Effector CD8-positive, alpha-beta T cell (primary cell): ENCODE measurements around the gene GALNTL6.

Experiments used
- DNase-seq: peaks from one replicate; lab custom pipeline; 2025; lab: John Stamatoyannopoulos, UW

Gene GALNTL6

DNA sequence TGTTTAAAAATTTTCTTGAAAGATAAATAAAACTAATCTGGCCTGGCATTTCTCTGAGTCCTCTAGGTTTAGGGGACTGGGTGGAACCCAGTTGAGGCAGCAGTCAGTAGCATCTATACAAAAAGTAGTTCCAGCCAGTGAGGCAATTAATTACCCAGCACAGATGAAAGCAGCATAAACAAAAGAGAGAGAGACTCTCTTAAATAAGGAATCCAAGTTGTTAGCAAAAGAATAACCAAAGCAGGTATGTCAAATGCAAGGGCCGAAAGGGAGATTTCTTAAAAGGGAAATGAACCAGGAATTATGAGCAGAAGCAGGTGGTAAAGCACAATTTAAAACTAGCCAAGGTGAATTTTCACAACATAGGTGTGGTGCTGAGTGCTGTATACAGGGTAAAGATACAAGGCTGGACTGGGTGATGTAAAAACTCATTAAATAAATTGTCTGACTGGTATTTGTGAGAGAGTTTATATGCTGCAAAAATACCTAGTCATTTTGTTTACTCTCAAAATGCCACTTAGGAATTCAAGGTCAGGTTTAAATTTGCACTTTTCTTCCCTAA, 1260.8 kb downstream of the GALNTL6 start:
- no peak for DNase-seq

DNA sequence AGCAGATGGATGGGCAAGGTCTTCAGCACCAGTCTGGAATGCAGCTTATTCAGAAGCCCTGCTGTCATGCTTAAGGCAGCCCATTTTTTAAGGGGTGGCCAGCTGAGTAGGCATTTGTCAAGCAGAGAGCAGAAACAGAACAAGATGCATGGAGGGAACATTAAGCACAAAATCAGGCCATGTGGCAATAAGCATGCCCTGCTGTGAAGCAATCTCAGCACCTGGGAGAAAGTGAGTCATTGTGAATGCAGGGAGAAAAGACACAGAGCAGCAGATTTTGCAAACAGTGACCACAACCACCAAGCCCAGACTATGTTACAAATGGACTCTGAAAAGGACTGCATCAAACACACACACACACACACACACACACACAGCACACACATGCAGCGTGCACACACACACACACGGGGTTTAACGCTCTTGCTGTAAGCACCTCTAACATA, 1261.3 kb downstream of the GALNTL6 start:
- no peak for DNase-seq

DNA sequence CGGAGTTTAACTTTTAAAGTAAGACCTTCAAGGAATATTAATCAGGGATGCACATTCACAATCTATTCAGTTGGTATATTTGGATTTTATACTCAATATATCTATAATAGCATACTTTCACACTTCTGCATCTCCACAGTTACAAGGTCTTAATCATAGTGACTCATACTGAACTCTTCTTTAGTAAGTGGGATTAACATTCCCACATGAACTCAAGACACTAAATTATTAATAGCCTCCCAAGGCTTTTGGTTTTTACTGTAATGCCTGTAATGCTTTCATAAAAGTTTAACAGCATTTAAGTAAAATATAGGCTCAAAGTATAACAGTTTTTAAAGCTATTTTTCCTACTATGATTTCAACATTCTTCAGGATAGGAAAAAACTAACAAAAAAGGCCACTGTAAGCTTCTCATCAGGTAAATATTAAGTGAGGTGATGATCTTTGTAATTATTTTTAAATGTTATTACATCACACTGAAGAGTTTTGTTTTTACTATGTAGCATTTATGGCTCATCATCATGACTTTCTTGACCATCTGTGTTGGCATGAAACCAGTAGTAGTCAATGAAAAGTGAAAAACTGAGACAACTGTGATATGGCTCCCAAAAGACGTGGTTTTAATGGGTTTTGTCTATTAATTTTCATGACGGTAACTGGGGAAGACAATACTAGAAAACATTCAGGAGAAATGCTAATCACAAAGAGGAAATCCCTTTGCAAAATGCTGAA, 1263.9 kb downstream of the GALNTL6 start:
- no peak for DNase-seq

- DNase-seq, result no peak
Measured at GRCh38 chr4:173088144-173088543, 1274.9 kb downstream of the GALNTL6 start.
